Panc1 (cell line): ENCODE results near the gene ANKMY1.
A peak's percentile ranks its signal among the peaks of the same experiment; 100 is the strongest.

Experiments
- POLR2AphosphoS5 ChIP-seq: IDR thresholded peaks from 2 replicates; pipeline ENCODE4 v1.6.1; 2012; ENCODE audit warnings: mild to moderate bottlenecking, low read depth, low read length, moderate library complexity
- SIN3A ChIP-seq: IDR thresholded peaks from 2 replicates; pipeline ENCODE4 v1.6.1; 2012; ENCODE audit warnings: low read depth, mild to moderate bottlenecking, low read length, moderate library complexity, borderline replicate concordance; ENCODE audit not compliant: insufficient read depth
- TCF7L2 ChIP-seq: IDR thresholded peaks from 2 replicates; pipeline ENCODE4 v1.6.1; 2011; ENCODE audit warnings: mild to moderate bottlenecking, low read depth, low read length, inconsistent platforms
- TF ChIP-seq, protein P1 (sequence below): fragments of 450-650 bp; IDR thresholded peaks from 2 replicates; pipeline ENCODE4 v1.5.1; 2017; ENCODE audit warnings: mild to moderate bottlenecking
- TF ChIP-seq, protein P2 (sequence below), 2 experiments: IDR thresholded peaks; 2 replicates each; pipeline ENCODE4 v1.6.1; 2011 to 2012; ENCODE audit warnings: low read depth in 2 of 2, control low read depth in 1 of 2, low read length in 1 of 2, mild to moderate bottlenecking in 1 of 2, moderate library complexity in 1 of 2; ENCODE audit not compliant: insufficient read depth in 1 of 2

DNA sequence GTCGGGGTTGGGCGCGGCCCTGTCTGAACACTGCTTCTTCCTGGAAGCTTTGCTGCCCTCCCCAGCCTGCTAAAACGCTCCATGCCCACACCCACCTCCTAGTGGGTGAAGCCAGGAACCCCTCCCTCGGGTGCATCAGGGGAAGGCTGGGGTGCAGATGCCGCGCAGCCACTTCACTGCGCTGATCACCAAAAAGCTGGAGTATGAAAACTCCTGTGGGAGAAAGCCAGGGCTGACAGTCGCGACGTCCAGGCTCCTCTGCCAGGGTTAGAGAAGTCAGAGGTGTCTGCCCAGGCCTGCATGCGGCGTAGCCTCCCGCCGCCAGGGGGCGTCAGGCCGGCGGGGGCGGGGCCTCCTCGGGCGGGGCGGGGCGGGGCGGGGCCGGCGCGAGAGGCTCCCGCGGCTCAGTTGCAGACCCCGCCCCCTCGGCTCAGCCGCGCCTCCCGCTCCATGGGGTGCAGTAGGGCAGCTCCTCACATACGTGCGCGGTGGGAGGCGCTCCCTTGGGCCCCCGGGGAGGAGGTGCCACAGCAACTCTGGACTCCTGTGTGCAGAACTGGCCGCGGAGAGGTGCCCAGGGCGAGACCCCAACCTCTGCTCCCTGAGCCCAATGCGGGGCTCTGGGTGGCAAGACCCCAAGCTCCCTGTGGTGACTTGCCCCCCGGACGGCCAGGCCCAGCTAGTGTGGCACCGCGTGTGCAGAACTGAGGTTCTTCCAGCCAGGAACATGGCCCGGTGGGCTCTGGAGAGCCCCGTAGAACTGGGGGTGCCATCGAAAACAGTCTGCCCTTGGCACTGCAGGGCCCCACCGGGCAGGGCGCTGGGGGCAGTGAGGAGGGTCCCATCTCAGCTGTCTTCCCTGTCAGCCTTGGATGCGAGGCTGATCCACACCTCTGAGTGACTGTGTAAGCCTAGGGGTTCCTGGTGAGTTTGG, 8.7 kb upstream of the ANKMY1 start:
- TF ChIP-seq, protein P1, sequence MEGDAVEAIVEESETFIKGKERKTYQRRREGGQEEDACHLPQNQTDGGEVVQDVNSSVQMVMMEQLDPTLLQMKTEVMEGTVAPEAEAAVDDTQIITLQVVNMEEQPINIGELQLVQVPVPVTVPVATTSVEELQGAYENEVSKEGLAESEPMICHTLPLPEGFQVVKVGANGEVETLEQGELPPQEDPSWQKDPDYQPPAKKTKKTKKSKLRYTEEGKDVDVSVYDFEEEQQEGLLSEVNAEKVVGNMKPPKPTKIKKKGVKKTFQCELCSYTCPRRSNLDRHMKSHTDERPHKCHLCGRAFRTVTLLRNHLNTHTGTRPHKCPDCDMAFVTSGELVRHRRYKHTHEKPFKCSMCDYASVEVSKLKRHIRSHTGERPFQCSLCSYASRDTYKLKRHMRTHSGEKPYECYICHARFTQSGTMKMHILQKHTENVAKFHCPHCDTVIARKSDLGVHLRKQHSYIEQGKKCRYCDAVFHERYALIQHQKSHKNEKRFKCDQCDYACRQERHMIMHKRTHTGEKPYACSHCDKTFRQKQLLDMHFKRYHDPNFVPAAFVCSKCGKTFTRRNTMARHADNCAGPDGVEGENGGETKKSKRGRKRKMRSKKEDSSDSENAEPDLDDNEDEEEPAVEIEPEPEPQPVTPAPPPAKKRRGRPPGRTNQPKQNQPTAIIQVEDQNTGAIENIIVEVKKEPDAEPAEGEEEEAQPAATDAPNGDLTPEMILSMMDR: peak; percentile 99
- TF ChIP-seq, protein P2, sequence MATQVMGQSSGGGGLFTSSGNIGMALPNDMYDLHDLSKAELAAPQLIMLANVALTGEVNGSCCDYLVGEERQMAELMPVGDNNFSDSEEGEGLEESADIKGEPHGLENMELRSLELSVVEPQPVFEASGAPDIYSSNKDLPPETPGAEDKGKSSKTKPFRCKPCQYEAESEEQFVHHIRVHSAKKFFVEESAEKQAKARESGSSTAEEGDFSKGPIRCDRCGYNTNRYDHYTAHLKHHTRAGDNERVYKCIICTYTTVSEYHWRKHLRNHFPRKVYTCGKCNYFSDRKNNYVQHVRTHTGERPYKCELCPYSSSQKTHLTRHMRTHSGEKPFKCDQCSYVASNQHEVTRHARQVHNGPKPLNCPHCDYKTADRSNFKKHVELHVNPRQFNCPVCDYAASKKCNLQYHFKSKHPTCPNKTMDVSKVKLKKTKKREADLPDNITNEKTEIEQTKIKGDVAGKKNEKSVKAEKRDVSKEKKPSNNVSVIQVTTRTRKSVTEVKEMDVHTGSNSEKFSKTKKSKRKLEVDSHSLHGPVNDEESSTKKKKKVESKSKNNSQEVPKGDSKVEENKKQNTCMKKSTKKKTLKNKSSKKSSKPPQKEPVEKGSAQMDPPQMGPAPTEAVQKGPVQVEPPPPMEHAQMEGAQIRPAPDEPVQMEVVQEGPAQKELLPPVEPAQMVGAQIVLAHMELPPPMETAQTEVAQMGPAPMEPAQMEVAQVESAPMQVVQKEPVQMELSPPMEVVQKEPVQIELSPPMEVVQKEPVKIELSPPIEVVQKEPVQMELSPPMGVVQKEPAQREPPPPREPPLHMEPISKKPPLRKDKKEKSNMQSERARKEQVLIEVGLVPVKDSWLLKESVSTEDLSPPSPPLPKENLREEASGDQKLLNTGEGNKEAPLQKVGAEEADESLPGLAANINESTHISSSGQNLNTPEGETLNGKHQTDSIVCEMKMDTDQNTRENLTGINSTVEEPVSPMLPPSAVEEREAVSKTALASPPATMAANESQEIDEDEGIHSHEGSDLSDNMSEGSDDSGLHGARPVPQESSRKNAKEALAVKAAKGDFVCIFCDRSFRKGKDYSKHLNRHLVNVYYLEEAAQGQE (IDR thresholded peaks at IDR 0.05; ENCODE audit: insufficient read depth in 1 of 2, low read depth in 2 of 2, low read length in 1 of 2): no peak
- peak; percentile 40; the same call in 1 of the 2 replicates for TF ChIP-seq POLR2AphosphoS5
- no peak for TF ChIP-seq TCF7L2
- no peak for TF ChIP-seq SIN3A
